Esophagus muscularis mucosa (tissue), 4 donors: ENCODE results near the gene NEB.

Source experiments
- CTCF ChIP-seq, 3 experiments: fragments of 200-600 bp in 2 of 3; fragments of 450-650 bp in 1 of 3; sonication (generic) in 2 of 3; IDR thresholded peaks; one replicate each; pipeline ENCODE4 v1.5.1; 2017 to 2019; ENCODE audit warnings: antibody characterized with exemption in 3 of 3, mild to moderate bottlenecking in 2 of 3, moderate library complexity in 1 of 3
- EP300 ChIP-seq: sonication (generic); formaldehyde crosslinking; IDR thresholded peaks from one replicate; pipeline ENCODE4 v1.6.1; 2017; ENCODE audit warnings: antibody characterized with exemption
- POLR2A ChIP-seq: fragments of 450-650 bp; IDR thresholded peaks from one replicate; pipeline ENCODE4 v1.6.1; 2017; ENCODE audit warnings: antibody characterized with exemption, moderate library complexity, mild to moderate bottlenecking, low read depth

- TF ChIP-seq CTCF (IDR thresholded peaks at IDR 0.05), result no peak
- TF ChIP-seq POLR2A, result no peak
- no peak for TF ChIP-seq EP300
These were observed 94.2 kb downstream of the NEB start for GRCh38 chr2:151640087-151640486.
